Heart left ventricle (tissue), 13 donors: ENCODE measurements around the gene CTSG.

Source experiments
- POLR2A ChIP-seq, 2 donors: fragments of 450-650 bp; IDR thresholded peaks; one replicate each; pipeline ENCODE4 v1.6.1; 2017; ENCODE audit warnings: antibody characterized with exemption in 2 of 2, mild to moderate bottlenecking in 2 of 2, moderate library complexity in 2 of 2
- TF ChIP-seq, protein P1 (sequence below), 12 donors: fragments of 200-600 bp; sonication (generic) in 4 of 12; IDR thresholded peaks; one replicate each; pipeline versions ENCODE4 v1.5.0 to v1.8.0; 2018 to 2022; ENCODE audit warnings: antibody characterized with exemption in 12 of 12, mild to moderate bottlenecking in 5 of 12
- donor health status: ischemic (EF 13 %, LVEDD 7.1; RV severe dilation, severe dysfunction).
- donor health status: DM: no; HTN: yes; CAD: no.
- donor health status: DM: no; HTN: no; CAD: no.
- donor health status: ischemic (EF 25% LVEDD 6.9; RV normal size, moderate dysfunction).
- donor health status: ischemic (EF 25% LVEDD 5.7; RV mildly dilated, moderate dysfunction).
- donor health status: ischemic (EF 35%, LVEDD 5.7; RV mildly dilated, moderate dysfunction).
- donor health status: nonischemic (EF 11% LVEDD 7.7; RV severe dilation, severe dysfunction).
- donor health status: DM: yes; HTN: yes; CAD: no.
- donor health status: PGD.
- donor health status: ischemic (EF 29% LVEDD 5.4; RV normal size, mild dysfunction).
- donor health status: nonischemic (EF 23%, LVEDD 6.1; RV moderate dilation, normal function).

DNA sequence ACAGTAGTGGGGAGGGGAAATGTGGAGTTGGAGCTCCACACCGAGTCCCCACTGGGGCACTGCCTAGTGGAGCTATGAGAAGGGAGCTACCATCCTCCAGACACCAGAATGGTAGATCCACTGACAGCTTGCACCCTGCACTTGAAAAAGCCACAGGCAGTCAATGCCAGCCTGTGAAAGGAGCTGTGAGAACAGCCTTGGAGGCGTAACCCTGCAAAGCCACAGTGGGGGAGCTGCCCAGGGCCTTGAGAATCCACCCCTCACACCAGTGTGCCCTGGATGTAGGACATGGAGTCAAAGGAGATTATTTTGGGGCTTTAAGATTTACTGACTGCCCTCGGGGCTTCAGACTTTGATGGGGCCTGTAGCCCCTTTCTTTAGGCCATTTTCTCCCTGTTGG, 12.5 kb downstream of the CTSG start:
- TF ChIP-seq, protein P1, sequence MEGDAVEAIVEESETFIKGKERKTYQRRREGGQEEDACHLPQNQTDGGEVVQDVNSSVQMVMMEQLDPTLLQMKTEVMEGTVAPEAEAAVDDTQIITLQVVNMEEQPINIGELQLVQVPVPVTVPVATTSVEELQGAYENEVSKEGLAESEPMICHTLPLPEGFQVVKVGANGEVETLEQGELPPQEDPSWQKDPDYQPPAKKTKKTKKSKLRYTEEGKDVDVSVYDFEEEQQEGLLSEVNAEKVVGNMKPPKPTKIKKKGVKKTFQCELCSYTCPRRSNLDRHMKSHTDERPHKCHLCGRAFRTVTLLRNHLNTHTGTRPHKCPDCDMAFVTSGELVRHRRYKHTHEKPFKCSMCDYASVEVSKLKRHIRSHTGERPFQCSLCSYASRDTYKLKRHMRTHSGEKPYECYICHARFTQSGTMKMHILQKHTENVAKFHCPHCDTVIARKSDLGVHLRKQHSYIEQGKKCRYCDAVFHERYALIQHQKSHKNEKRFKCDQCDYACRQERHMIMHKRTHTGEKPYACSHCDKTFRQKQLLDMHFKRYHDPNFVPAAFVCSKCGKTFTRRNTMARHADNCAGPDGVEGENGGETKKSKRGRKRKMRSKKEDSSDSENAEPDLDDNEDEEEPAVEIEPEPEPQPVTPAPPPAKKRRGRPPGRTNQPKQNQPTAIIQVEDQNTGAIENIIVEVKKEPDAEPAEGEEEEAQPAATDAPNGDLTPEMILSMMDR (IDR thresholded peaks at IDR 0.05): no peak
- no peak for TF ChIP-seq POLR2A (IDR thresholded peaks at IDR 0.05)
